Measurements from ENCODE around the gene IRF8.

GRCh38 chr16:85872734-85873133, 26.2 kb upstream of the IRF8 start:
- TF ChIP-seq CTCF (IDR thresholded peaks at IDR 0.05) (no peak), ZFX (IDR thresholded peaks at IDR 0.05; ENCODE audit: borderline replicate concordance) (no peak)
